ENCODE data around the gene TIMMDC1.

DNA sequence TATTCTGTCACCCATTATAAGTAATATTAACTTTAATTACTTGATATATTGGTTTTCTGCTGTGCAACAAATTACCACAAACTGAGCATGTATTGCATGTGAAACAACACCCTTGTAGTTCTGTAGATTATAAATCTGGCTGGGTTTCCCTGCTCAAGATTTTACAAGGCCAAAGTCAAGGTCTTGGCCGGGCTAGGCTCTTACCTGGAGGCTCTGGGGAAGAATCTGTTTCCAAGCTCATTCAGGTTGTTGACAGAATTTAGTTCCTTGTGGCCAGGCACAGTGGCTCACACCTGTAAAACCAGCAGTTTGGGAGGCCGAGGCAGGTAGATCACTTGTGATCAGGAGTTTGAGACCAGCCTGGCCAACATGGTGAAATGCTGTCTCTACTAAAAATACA is 16.3 kb downstream of the TIMMDC1 start:
- TF ChIP-seq, protein P1, sequence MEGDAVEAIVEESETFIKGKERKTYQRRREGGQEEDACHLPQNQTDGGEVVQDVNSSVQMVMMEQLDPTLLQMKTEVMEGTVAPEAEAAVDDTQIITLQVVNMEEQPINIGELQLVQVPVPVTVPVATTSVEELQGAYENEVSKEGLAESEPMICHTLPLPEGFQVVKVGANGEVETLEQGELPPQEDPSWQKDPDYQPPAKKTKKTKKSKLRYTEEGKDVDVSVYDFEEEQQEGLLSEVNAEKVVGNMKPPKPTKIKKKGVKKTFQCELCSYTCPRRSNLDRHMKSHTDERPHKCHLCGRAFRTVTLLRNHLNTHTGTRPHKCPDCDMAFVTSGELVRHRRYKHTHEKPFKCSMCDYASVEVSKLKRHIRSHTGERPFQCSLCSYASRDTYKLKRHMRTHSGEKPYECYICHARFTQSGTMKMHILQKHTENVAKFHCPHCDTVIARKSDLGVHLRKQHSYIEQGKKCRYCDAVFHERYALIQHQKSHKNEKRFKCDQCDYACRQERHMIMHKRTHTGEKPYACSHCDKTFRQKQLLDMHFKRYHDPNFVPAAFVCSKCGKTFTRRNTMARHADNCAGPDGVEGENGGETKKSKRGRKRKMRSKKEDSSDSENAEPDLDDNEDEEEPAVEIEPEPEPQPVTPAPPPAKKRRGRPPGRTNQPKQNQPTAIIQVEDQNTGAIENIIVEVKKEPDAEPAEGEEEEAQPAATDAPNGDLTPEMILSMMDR (IDR thresholded peaks at IDR 0.05), result no peak
- TF ChIP-seq POLR2A (IDR thresholded peaks at IDR 0.05), result no peak
